NCI-H1930 (cell line): ENCODE results near the gene TRIM49D1.
"Not testable (repeated sequence)": the region's sequence is repeated elsewhere in the genome, so short reads cannot be mapped to it uniquely, and the experiment has no call there.

Experiments
- DNase-seq, 2 experiments: peaks; one replicate each; lab custom pipeline; 2025; lab: John Stamatoyannopoulos, UW

Gene TRIM49D1, protein sequence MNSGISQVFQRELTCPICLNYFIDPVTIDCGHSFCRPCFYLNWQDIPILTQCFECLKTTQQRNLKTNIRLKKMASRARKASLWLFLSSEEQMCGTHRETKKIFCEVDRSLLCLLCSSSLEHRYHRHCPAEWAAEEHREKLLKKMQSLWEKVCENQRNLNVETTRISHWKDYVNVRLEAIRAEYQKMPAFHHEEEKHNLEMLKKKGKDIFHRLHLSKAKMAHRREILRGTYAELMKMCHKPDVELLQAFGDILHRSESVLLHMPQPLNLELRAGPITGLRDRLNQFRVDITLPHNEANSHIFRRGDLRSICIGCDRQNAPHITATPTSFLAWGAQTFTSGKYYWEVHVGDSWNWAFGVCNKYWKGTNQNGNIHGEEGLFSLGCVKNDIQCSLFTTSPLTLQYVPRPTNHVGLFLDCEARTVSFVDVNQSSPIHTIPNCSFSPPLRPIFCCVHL

DNA sequence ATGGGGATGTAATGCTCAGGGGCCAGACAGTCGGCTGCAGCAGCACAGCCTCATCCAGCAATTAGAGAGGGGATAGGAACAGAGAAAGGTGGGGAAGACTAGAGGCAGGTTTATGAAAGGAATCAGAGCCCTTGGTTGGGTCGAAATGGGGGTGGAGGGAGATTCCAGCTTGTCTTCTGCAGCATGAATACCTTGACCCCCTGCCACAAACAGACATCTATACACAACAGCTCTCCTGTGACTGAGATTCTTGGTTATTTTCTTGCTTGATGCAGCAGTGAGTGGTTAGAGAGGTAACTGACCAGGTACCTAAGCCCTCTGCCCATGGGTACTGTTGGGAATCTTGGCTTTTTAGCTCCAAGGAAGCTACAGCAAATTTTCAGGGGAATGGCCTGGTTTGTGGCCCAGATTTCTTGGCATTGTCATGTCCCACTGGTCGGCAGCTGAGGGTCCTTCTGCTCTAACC is at the start of gene TRIM49D1:
Gene TRIM49D1 (minus strand): TSS at position 51 of the 466 bp plus-strand sequence. CDS start 4,535 bp downstream, outside the sequence.
- DNase-seq, result no peak

DNA sequence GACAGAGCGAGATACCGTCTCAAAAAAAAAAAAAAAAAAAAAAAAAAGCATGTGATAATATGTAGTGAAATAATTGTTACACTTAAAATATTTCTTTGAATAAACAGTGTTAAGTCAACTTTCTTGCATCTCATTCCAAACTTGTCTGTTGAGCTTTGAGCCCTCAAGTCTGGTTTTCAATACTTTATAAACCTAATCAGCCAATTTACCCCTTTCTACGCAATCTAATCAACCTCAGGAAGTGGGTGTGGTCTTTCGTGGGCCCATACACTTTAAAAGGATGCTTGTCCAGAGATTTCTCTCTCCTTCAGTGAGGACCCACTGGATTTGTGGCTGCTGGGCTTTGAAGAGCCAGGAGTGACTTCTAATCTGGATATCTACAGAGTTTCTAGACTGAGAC is 43.7 kb upstream of the TRIM49D1 start, which contains the start of gene TRIM64:
Gene TRIM64 (plus strand): TSS at position 301 of the 400 bp plus-strand sequence. CDS start 2,467 bp downstream, outside the sequence.
- not testable (repeated sequence) for DNase-seq

DNA sequence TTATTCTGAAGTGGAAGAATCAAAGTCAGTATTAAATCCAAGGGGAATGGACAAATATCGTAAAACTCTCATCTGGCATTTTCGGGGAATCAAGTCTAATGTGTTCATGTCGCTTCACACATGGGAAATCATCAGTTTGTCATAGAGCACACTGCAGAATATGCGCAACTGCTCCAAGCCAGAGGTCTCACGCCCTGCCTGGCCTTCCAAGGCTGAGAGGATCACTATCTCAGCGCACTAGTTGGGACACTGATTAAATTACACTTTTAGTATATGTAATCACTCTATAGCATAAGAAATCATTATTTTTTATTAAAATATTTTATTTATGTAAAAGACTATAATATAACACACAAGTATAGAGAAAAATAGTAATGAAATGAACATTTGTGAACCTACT is 38.8 kb upstream of the TRIM49D1 start:
- DNase-seq, result not testable (repeated sequence)

DNA sequence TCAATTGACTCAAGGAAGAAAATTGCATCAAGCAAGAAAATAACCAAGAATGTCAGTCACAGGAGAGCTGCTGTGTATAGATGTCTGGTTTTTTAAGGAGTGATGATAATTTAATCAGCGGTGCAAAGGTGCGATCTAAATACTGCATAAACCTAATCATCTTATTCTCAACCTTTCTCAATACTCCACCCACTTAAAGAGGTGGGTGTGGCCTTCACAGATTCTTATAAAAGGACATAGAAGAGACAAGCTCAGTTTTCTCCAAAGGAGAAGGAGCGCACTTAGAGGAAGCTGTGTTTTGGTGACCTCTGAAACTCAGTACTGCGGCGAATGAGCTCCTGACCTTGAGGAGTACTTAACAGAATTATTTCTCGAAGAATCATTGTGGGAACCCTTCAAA is 1.7 kb upstream of the TRIM49D1 start, which contains the start of gene TRIM49D2:
Gene TRIM49D2 (plus strand): TSS at position 301 of the 400 bp plus-strand sequence. CDS start 2,698 bp downstream, outside the sequence.
- not testable (repeated sequence) for DNase-seq

DNA sequence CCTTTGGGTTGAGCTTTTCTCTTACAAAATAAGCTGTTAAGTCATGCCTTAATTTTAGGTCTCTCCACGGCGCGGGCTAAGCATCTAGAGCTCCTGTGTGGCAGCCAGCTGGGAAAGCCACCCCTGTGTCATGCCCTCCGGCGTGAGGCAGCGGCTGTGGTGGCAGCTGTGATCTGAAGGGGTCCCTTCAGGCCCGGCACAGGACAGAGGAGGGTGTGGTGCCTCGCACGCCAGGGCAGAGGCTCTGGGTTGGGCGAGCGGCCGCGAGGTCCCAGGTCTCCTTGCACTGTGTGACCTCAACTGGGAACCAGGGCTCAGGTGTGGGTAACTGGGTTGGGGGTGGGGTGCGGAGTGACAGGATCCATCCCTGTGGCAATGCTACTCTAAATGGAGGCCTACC is 21.2 kb downstream of the TRIM49D1 start:
- not testable (repeated sequence) for DNase-seq

DNA sequence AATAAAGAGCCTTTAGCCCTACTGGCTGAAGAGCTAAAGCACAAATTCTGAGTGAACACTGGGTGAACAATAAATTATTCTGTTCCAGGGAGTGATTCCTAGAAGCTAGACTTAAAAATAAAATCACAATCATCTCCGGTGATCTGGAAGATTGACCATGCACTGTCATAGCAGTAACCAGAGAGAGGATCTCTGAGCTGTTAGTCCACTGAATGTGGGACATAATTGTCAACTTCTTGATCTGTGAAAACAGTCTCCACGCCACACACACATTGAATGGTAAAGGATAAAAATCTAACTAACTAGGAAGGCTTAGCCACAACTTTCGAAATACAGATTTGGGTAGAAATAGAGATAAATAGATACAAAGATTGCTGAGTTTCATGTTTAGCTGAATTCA is 28.8 kb downstream of the TRIM49D1 start:
- not testable (repeated sequence) for DNase-seq

DNA sequence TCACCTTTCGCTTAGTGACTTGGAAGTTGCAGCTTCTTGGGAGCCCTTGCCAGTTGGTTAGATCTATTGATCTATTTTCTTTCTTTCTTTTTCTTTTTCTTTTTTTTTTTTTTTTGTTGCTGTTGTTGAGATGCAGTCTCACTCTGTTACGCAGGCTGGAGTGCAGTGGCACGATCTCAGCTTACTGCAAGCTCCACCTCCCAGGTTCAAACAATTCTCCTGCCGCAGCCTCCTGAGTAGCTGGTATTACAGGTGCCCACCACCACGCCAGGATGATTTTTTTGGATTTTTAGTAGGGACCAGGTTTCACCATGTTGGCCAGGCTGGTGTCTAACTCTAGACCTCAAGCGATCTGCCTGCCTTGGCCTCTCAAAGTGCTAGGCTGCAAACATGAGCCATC is 44.5 kb downstream of the TRIM49D1 start:
- not testable (repeated sequence) for DNase-seq

DNA sequence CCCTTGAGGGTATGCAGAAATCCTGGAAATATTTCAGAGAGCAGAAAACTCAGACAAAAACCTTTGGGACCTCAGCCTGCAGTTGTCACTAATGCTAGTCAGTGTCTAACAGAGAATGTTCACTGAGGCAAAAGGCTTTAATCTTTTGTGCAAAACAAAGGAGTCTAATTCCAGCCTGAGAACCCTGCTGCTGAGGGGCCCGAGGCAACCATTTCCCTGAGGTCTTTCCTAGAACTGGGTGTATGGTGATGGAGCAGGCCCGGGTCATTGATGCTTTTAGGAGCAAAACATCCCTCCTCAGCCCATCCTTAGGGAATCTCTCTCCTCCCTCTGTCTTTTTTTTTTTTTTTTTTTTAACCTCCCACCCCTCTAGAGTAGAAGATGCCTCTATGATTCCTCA is 49.5 kb downstream of the TRIM49D1 start:
- not testable (repeated sequence) for DNase-seq

DNA sequence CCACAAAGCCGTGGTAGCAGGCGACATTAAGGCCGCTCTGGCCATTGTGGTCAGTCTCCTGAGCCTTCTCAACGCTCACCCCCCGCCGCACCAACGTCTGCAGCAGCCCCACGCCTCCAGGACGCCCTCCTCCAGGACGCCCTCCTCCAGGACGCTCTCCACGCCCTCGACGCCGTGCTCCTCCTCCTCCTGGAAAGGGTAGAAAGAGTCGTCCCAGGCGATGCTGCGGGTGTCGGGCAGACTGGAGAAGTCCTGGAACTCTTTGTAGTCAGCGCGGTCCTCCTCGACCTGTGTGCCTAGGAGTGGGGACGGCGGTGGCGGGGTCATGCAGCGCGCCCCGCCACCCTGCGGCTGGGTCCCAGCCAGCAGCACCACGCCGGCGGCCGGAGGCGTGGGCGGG is 56.8 kb downstream of the TRIM49D1 start:
- DNase-seq, result not testable (repeated sequence)

DNA sequence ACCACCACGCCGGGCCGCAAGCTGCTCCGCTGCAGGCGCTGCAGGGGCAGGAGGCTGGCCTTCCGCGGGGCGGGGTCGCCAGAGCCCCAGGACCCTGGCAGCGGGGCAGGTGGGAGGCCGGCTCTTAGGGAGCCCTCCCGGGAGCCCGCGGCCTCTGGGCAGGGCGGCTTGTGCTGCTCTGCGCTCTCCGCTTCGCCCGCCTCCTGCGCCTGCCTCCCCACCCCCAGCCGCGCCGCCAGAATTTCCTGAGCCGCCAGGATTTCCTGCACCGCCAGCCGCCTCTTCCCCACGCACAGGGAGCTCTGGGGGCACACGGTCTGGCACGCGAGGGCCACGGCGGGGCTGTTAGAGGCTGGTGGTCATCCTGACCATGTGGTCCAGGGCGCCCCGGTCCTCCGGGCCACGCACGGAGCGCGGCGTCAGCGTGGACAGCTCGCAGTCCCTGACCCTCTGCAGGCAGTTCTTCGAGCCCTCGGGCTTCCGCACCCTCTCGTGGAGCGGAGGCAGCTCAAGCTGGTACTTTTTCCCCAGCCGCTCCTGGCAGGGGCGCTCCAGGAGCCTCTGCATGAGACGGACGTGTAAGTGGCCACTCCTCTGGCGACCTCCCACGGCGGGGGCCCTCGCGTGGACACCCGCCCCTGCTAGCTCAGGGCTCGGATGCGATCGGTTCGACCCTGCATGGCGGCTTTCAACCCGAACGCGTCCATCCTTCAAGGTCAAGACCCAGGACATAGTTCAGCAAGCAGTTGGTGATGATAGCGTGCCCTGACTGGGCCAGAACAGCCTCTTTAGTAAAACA is 57.9 kb downstream of the TRIM49D1 start:
- not testable (repeated sequence) for DNase-seq
